Muscle layer of duodenum (tissue), 2 donors: ENCODE results near the gene COQ8B.

Experiments
- H3K27ac ChIP-seq: one replicate; pipeline ENCODE4 v1.7.0; 2013; ENCODE audit warnings: mild to moderate bottlenecking, low read length
- H3K27me3 ChIP-seq: one replicate; pipeline ENCODE4 v1.7.0; 2013; ENCODE audit warnings: low read depth, mild to moderate bottlenecking, control low read depth, low read length
- H3K36me3 ChIP-seq, 2 donors: one replicate each; pipeline ENCODE4 v1.7.0; 2013; ENCODE audit warnings: low read length in 2 of 2, control low read depth in 1 of 2, mild to moderate bottlenecking in 1 of 2; ENCODE audit not compliant: insufficient read depth in 2 of 2, control insufficient read depth in 1 of 2
- H3K4me1 ChIP-seq, 2 donors: one replicate each; pipeline ENCODE4 v1.7.0; 2013; ENCODE audit warnings: low read length in 2 of 2, mild to moderate bottlenecking in 2 of 2, control low read depth in 1 of 2, moderate library complexity in 1 of 2; ENCODE audit not compliant: insufficient read depth in 2 of 2, control insufficient read depth in 1 of 2
- H3K4me3 ChIP-seq, 2 donors: one replicate each; pipeline ENCODE4 v1.7.0; 2013; ENCODE audit warnings: low read length in 2 of 2, low read depth in 1 of 2, mild to moderate bottlenecking in 1 of 2
- H3K9me3 ChIP-seq, 2 donors: one replicate each; pipeline ENCODE4 v1.7.0; 2013; ENCODE audit warnings: low read length in 2 of 2, control low read depth in 1 of 2, mild to moderate bottlenecking in 1 of 2; ENCODE audit not compliant: control insufficient read depth in 1 of 2
- donor health status: healthy.

COQ8B gene

DNA sequence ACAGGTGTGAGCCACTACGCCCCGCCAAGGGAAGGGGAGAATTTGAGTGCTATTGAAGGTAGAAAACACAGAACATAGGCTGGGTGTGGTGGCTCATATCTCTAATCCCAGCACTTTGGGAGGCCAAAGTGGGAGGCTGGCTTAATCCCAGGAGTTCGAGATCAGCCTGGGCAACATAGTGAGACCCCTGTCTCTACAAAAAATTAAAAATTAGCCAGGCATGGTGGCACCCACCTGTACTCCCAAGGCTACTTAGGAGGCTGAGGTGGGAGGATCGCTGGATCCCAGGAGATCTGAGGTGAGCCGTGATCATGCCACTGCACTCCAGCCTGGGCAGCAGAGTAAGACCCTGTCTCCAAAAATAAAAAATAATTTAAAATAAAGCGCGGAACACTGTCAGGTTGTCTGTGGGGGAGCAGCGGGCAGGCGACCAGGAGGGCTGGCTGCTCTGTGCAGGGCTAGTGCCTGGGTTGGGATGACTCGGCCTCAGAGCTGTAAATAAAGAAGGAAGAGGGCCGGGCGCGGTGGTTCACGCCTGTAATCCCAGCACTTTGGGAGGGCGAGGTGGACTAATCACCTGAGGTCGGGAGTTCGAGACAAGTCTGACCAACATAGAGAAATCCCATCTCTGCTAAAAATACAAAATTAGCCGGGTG, 74.5 kb downstream of the COQ8B start:
- Histone ChIP-seq H3K4me3 (no peak overlapping the region), H3K9me3 (no peaks in the 10 kb centered on the region), H3K27ac (no peak overlapping the region), H3K36me3 (no peaks in the 10 kb centered on the region), H3K4me1 (peaks cover 0 to 23% of the 10 kb centered on the region in 2 donors), H3K27me3 (no peaks in the 10 kb centered on the region)
